Activated CD8-positive, alpha-beta T cell treated with anti-CD3 and anti-CD28 coated beads for 36 hours (primary cell): ENCODE measurements around the gene ZNF90. TPM values are rescaled to one million over a fixed set of nuclear protein-coding genes. Genes with fewer than 3 reads are reported as not detected.
"Not testable (repeated sequence)": the region's sequence is repeated elsewhere in the genome, so short reads cannot be mapped to it uniquely, and the experiment has no call there.

Source experiments
- ATAC-seq: fragments of 200-7000 bp; cut with Tn5 transposase; one replicate; pipeline ENCODE4 v1.10.0; 2021; ENCODE audit warnings: mild to moderate bottlenecking, moderate library complexity
- CTCF ChIA-PET: fragments of 350-600 bp; sonication (Branson Sonifier 250); formaldehyde crosslinking; loops from one replicate; lab custom pipeline; 2021; ENCODE audit warnings: antibody characterized with exemption; lab: Charles Lee
- POLR2A ChIA-PET: fragments of 350-600 bp; sonication (Branson Sonifier 250); formaldehyde crosslinking; loops from one replicate; lab custom pipeline; 2021; ENCODE audit warnings: antibody characterized with exemption; lab: Charles Lee
- DNase-seq: peaks from one replicate; pipeline ENCODE4 v3.0.0-alpha.2; 2020
- H3K27ac Mint-ChIP-seq: one replicate; pipeline ENCODE4 v1.8.0; 2021; ENCODE audit warnings: mild to moderate bottlenecking, mixed read lengths
- H3K27me3 Mint-ChIP-seq: one replicate; pipeline ENCODE4 v1.8.0; 2021; ENCODE audit warnings: mixed read lengths
- H3K36me3 Mint-ChIP-seq: one replicate; pipeline ENCODE4 v1.8.0; 2021; ENCODE audit warnings: low read depth, mixed read lengths
- H3K4me1 Mint-ChIP-seq: one replicate; pipeline ENCODE4 v1.8.0; 2021; ENCODE audit warnings: low read depth, mixed read lengths
- H3K4me3 Mint-ChIP-seq: one replicate; pipeline ENCODE4 v1.8.0; 2021; ENCODE audit warnings: mild to moderate bottlenecking, moderate library complexity, mixed read lengths
- H3K9me3 Mint-ChIP-seq: one replicate; pipeline ENCODE4 v1.8.0; 2021; ENCODE audit warnings: mixed read lengths
- CTCF ChIP-seq: fragments of 200-600 bp; IDR thresholded peaks from one replicate; pipeline ENCODE4 v1.8.0; 2022; ENCODE audit warnings: antibody characterized with exemption, mild to moderate bottlenecking
- intact Hi-C: fragments of 100-400 bp; cut with micrococcal nuclease; formaldehyde crosslinking; loops from one replicate; pipeline ENCODE4 v1.10.0; 2022
- total RNA-seq, 2 experiments: library from RNA; stranded (reverse); gene quantifications; one replicate each; pipeline ENCODE4 v1.2.3, GENCODE V29; 2021

ZNF90 gene
- total RNA-seq, 2 experiments from 2014 or later = 21.4 to 21.9 TPM

- Mint-ChIP-seq H3K27me3 (no peaks in the 10 kb centered on the region), H3K4me1 (no peaks in the 10 kb centered on the region), H3K9me3 (no peaks in the 10 kb centered on the region), H3K4me3 (no peak overlapping the region), H3K36me3 (no peaks in the 10 kb centered on the region), H3K27ac (no peak overlapping the region)
- intact Hi-C loops = no loop called here
- no peak for DNase-seq
- CTCF ChIA-PET = no interaction called here
- no peak for ATAC-seq
- POLR2A ChIA-PET = no interaction called here
- TF ChIP-seq CTCF = no peak
Measured at GRCh38 chr19:20151617-20152145, 73.9 kb downstream of the ZNF90 start.

- H3K27ac Mint-ChIP-seq, H3K4me3 Mint-ChIP-seq, CTCF ChIA-PET, H3K27me3 Mint-ChIP-seq, DNase-seq, H3K9me3 Mint-ChIP-seq, H3K4me1 Mint-ChIP-seq, H3K36me3 Mint-ChIP-seq, ATAC-seq, POLR2A ChIA-PET, intact Hi-C loops: not testable (repeated sequence)
Measured at GRCh38 chr19:20152506-20152905, 74.7 kb downstream of the ZNF90 start.

GRCh38 chr19:20153281-20153680 lies 75.5 kb downstream of the ZNF90 start:
- Mint-ChIP-seq H3K4me1 (no peaks in the 10 kb centered on the region), H3K9me3 (no peaks in the 10 kb centered on the region), H3K4me3 (no peak overlapping the region), H3K27me3 (no peaks in the 10 kb centered on the region), H3K27ac (no peak overlapping the region), H3K36me3 (no peaks in the 10 kb centered on the region)
- ChIA-PET POLR2A (no interaction called here), CTCF (no interaction called here)
- TF ChIP-seq CTCF = no peak
- no peak for DNase-seq
- ATAC-seq = no peak
- intact Hi-C loops = no loop called here

- POLR2A ChIA-PET = no interaction called here
- no peaks in the 10 kb centered on the region for H3K9me3 Mint-ChIP-seq
- no peaks in the 10 kb centered on the region for H3K36me3 Mint-ChIP-seq
- no peak for TF ChIP-seq CTCF
- H3K4me3 Mint-ChIP-seq = no peak overlapping the region
- intact Hi-C loops = no loop called here
- no peaks in the 10 kb centered on the region for H3K4me1 Mint-ChIP-seq
- H3K27me3 Mint-ChIP-seq = no peaks in the 10 kb centered on the region
- H3K27ac Mint-ChIP-seq = no peak overlapping the region
- CTCF ChIA-PET = no interaction called here
- no peak for DNase-seq
- no peak for ATAC-seq
Measured at GRCh38 chr19:20154636-20155035, 76.8 kb downstream of the ZNF90 start.

GRCh38 chr19:20162821-20163220 lies 85.0 kb downstream of the ZNF90 start:
- H3K9me3 Mint-ChIP-seq = peaks cover 6% of the 10 kb centered on the region
- H3K4me1 Mint-ChIP-seq = peaks cover 14% of the 10 kb centered on the region
- no peak for TF ChIP-seq CTCF
- DNase-seq = peak; percentile 37
- no peak overlapping the region for H3K27ac Mint-ChIP-seq
- ChIA-PET CTCF (no interaction called here), POLR2A (no interaction called here)
- ATAC-seq = no peak
- H3K36me3 Mint-ChIP-seq = peaks cover 13% of the 10 kb centered on the region
- intact Hi-C loops = no loop called here
- no peak overlapping the region for H3K4me3 Mint-ChIP-seq
- no peaks in the 10 kb centered on the region for H3K27me3 Mint-ChIP-seq

GRCh38 chr19:20164456-20164855 lies 86.7 kb downstream of the ZNF90 start:
- TF ChIP-seq CTCF = no peak
- ChIA-PET POLR2A (no interaction called here), CTCF (no interaction called here)
- Mint-ChIP-seq H3K4me3 (no peak overlapping the region), H3K4me1 (peaks cover 21% of the 10 kb centered on the region), H3K27ac (no peak overlapping the region), H3K9me3 (peaks cover 7% of the 10 kb centered on the region), H3K27me3 (no peaks in the 10 kb centered on the region), H3K36me3 (peaks cover 26% of the 10 kb centered on the region)
- no peak for DNase-seq
- intact Hi-C loops = no loop called here
- ATAC-seq = no peak
